Measurements from ENCODE around the gene PTPRN2.
"Not testable (repeated sequence)": the region's sequence is repeated elsewhere in the genome, so short reads cannot be mapped to it uniquely, and the experiment has no call there.

The PTPRN2 gene

GRCh38 chr7:158524749-158525635 is 62.6 kb downstream of the PTPRN2 start:
- no peak overlapping the region for H3K27ac Mint-ChIP-seq
- H3K36me3 Mint-ChIP-seq, result no peaks in the 10 kb centered on the region
- H3K9me3 Mint-ChIP-seq, result no peaks in the 10 kb centered on the region
- no peaks in the 10 kb centered on the region for H3K4me1 Mint-ChIP-seq
- H3K27me3 Mint-ChIP-seq, result no peaks in the 10 kb centered on the region
- H3K4me3 Mint-ChIP-seq, result no peak overlapping the region

GRCh38 chr7:158524286-158524685 is 63.3 kb downstream of the PTPRN2 start:
- not testable (repeated sequence) for H3K4me1 Mint-ChIP-seq, H3K27me3 Mint-ChIP-seq, H3K9me3 Mint-ChIP-seq, H3K4me3 Mint-ChIP-seq, H3K36me3 Mint-ChIP-seq, H3K27ac Mint-ChIP-seq

- H3K36me3 Mint-ChIP-seq, H3K9me3 Mint-ChIP-seq, H3K27me3 Mint-ChIP-seq, H3K27ac Mint-ChIP-seq, H3K4me3 Mint-ChIP-seq, H3K4me1 Mint-ChIP-seq: not testable (repeated sequence)
Measured at GRCh38 chr7:158523877-158524276, 63.7 kb downstream of the PTPRN2 start.

- H3K36me3 Mint-ChIP-seq, H3K27ac Mint-ChIP-seq, H3K9me3 Mint-ChIP-seq, H3K4me3 Mint-ChIP-seq, H3K27me3 Mint-ChIP-seq, H3K4me1 Mint-ChIP-seq: not testable (repeated sequence)
Measured at GRCh38 chr7:158523165-158523856, 64.3 kb downstream of the PTPRN2 start.

- H3K4me3 Mint-ChIP-seq, H3K4me1 Mint-ChIP-seq, H3K9me3 Mint-ChIP-seq, H3K27ac Mint-ChIP-seq, H3K36me3 Mint-ChIP-seq, H3K27me3 Mint-ChIP-seq: not testable (repeated sequence)
Measured at GRCh38 chr7:158521795-158522194, 65.8 kb downstream of the PTPRN2 start.

- no peaks in the 10 kb centered on the region for H3K4me1 Mint-ChIP-seq
- H3K36me3 Mint-ChIP-seq, result no peaks in the 10 kb centered on the region
- H3K27me3 Mint-ChIP-seq, result peaks cover 6% of the 10 kb centered on the region
- H3K4me3 Mint-ChIP-seq, result no peak overlapping the region
- no peak overlapping the region for H3K27ac Mint-ChIP-seq
- H3K9me3 Mint-ChIP-seq, result no peaks in the 10 kb centered on the region
Measured at GRCh38 chr7:158520825-158521224, 66.8 kb downstream of the PTPRN2 start.

GRCh38 chr7:158519633-158520174 is 67.9 kb downstream of the PTPRN2 start:
- no peak overlapping the region for H3K27ac Mint-ChIP-seq
- H3K4me1 Mint-ChIP-seq, result no peaks in the 10 kb centered on the region
- H3K9me3 Mint-ChIP-seq, result no peaks in the 10 kb centered on the region
- H3K27me3 Mint-ChIP-seq, result peaks cover 9% of the 10 kb centered on the region
- no peaks in the 10 kb centered on the region for H3K36me3 Mint-ChIP-seq
- no peak overlapping the region for H3K4me3 Mint-ChIP-seq

- no peaks in the 10 kb centered on the region for H3K36me3 Mint-ChIP-seq
- no peak overlapping the region for H3K4me3 Mint-ChIP-seq
- H3K9me3 Mint-ChIP-seq, result no peaks in the 10 kb centered on the region
- no peak overlapping the region for H3K27ac Mint-ChIP-seq
- peaks cover 9% of the 10 kb centered on the region for H3K27me3 Mint-ChIP-seq
- H3K4me1 Mint-ChIP-seq, result no peaks in the 10 kb centered on the region
Measured at GRCh38 chr7:158518980-158519632, 68.5 kb downstream of the PTPRN2 start.

GRCh38 chr7:158517571-158517970 is 70.1 kb downstream of the PTPRN2 start:
- H3K9me3 Mint-ChIP-seq, result no peaks in the 10 kb centered on the region
- H3K4me3 Mint-ChIP-seq, result no peak overlapping the region
- peaks cover 9% of the 10 kb centered on the region for H3K27me3 Mint-ChIP-seq
- no peaks in the 10 kb centered on the region for H3K36me3 Mint-ChIP-seq
- H3K4me1 Mint-ChIP-seq, result no peaks in the 10 kb centered on the region
- H3K27ac Mint-ChIP-seq, result no peak overlapping the region

- Mint-ChIP-seq H3K27me3 (peaks cover 9% of the 10 kb centered on the region), H3K27ac (no peak overlapping the region), H3K36me3 (no peaks in the 10 kb centered on the region), H3K4me3 (no peak overlapping the region), H3K4me1 (no peaks in the 10 kb centered on the region), H3K9me3 (no peaks in the 10 kb centered on the region)
Measured at GRCh38 chr7:158517072-158517471, 70.6 kb downstream of the PTPRN2 start.

- H3K36me3 Mint-ChIP-seq, result no peaks in the 10 kb centered on the region
- no peaks in the 10 kb centered on the region for H3K4me1 Mint-ChIP-seq
- H3K27ac Mint-ChIP-seq, result no peak overlapping the region
- H3K27me3 Mint-ChIP-seq, result peaks cover 9% of the 10 kb centered on the region
- no peak overlapping the region for H3K4me3 Mint-ChIP-seq
- H3K9me3 Mint-ChIP-seq, result no peaks in the 10 kb centered on the region
Measured at GRCh38 chr7:158516524-158516923, 71.1 kb downstream of the PTPRN2 start.

GRCh38 chr7:158512869-158513268 is 74.8 kb downstream of the PTPRN2 start:
- peaks cover 7% of the 10 kb centered on the region for H3K9me3 Mint-ChIP-seq
- H3K27me3 Mint-ChIP-seq, result peaks cover 9% of the 10 kb centered on the region
- no peak overlapping the region for H3K27ac Mint-ChIP-seq
- H3K36me3 Mint-ChIP-seq, result peaks cover 1% of the 10 kb centered on the region
- no peaks in the 10 kb centered on the region for H3K4me1 Mint-ChIP-seq
- H3K4me3 Mint-ChIP-seq, result no peak overlapping the region

- no peak overlapping the region for H3K4me3 Mint-ChIP-seq
- H3K27me3 Mint-ChIP-seq, result peaks cover 6% of the 10 kb centered on the region
- no peak overlapping the region for H3K27ac Mint-ChIP-seq
- peaks cover 1% of the 10 kb centered on the region for H3K36me3 Mint-ChIP-seq
- no peaks in the 10 kb centered on the region for H3K4me1 Mint-ChIP-seq
- H3K9me3 Mint-ChIP-seq, result peaks cover 7% of the 10 kb centered on the region
Measured at GRCh38 chr7:158512042-158512441, 75.6 kb downstream of the PTPRN2 start.

- no peaks in the 10 kb centered on the region for H3K4me1 Mint-ChIP-seq
- peaks cover 5% of the 10 kb centered on the region for H3K27me3 Mint-ChIP-seq
- H3K36me3 Mint-ChIP-seq, result peaks cover 1% of the 10 kb centered on the region
- H3K27ac Mint-ChIP-seq, result no peak overlapping the region
- H3K4me3 Mint-ChIP-seq, result no peak overlapping the region
- H3K9me3 Mint-ChIP-seq, result peaks cover 14% of the 10 kb centered on the region
Measured at GRCh38 chr7:158508802-158509385, 78.7 kb downstream of the PTPRN2 start.

- H3K4me3 Mint-ChIP-seq, H3K36me3 Mint-ChIP-seq, H3K27ac Mint-ChIP-seq, H3K27me3 Mint-ChIP-seq, H3K4me1 Mint-ChIP-seq: not testable (repeated sequence)
- peaks cover 14% of the 10 kb centered on the region for H3K9me3 Mint-ChIP-seq
Measured at GRCh38 chr7:158508321-158508720, 79.3 kb downstream of the PTPRN2 start.
